Mucosa of rectum (tissue), 2 donors: ENCODE measurements around the gene UBE2M.

Experiments used
- H3K27ac ChIP-seq, 2 donors: one replicate each; pipeline ENCODE4 v1.7.0; 2013; ENCODE audit warnings: inconsistent platforms in 2 of 2, low read depth in 2 of 2, low read length in 2 of 2
- H3K27me3 ChIP-seq, 2 donors: one replicate each; pipeline ENCODE4 v1.7.0; 2013; ENCODE audit warnings: low read length in 2 of 2; ENCODE audit not compliant: control insufficient read depth in 2 of 2, insufficient read depth in 2 of 2
- H3K36me3 ChIP-seq, 2 donors: one replicate each; pipeline ENCODE4 v1.7.0; 2013; ENCODE audit warnings: low read length in 2 of 2; ENCODE audit not compliant: control insufficient read depth in 2 of 2, insufficient read depth in 2 of 2
- H3K4me1 ChIP-seq, 2 donors: one replicate each; pipeline ENCODE4 v1.7.0; 2013; ENCODE audit warnings: low read length in 2 of 2, mild to moderate bottlenecking in 1 of 2; ENCODE audit not compliant: control insufficient read depth in 2 of 2, insufficient read depth in 2 of 2
- H3K4me3 ChIP-seq, 2 donors: one replicate each; pipeline ENCODE4 v1.7.0; 2013; ENCODE audit warnings: low read length in 2 of 2
- H3K9ac ChIP-seq, 2 donors: one replicate each; pipeline ENCODE4 v1.7.0; 2013; ENCODE audit warnings: low read length in 2 of 2, low read depth in 1 of 2, mild to moderate bottlenecking in 1 of 2
- H3K9me3 ChIP-seq, 2 donors: one replicate each; pipeline ENCODE4 v1.7.0; 2013; ENCODE audit warnings: low read length in 2 of 2; ENCODE audit not compliant: control insufficient read depth in 2 of 2
- donor health status: healthy.
- donor health status: Normal muscosa, but diverticular disease.

UBE2M gene

DNA sequence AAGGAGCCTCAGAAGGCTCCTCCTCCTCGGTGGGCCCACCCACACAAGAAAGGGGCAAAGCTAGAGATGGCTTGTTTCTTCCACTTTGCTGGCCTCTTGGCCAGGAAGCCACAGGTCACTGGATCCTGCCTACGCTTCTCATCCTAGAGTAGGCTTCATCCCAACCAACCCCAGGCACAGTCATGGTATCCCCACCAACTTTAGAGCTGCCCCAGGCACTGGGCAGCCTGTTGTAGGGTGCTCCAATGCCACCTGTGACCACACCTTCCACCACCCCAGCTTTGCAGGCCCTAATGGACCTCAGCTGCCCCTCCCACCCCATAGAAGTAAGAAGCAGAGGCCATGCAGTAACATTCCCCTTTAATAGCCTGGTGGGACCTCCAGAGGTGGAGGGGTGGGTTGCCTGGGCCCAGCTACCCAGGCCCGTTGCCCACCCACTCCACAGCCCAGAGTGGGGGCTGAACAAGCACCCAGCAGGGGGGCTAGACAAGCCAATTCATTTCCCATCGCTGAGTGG lies 3.0 kb downstream of the UBE2M start:
- Histone ChIP-seq H3K9me3 (no peaks in the 10 kb centered on the region), H3K4me3 (peak overlapping the region; percentile 97 to 99), H3K9ac (peak overlapping the region; percentile 96 to 98), H3K4me1 (peaks cover 41% of the 10 kb centered on the region in 2 donors), H3K27me3 (no peaks in the 10 kb centered on the region), H3K27ac (peak overlapping the region; percentile 95 to 97), H3K36me3 (peaks cover 34 to 35% of the 10 kb centered on the region in 2 donors)

DNA sequence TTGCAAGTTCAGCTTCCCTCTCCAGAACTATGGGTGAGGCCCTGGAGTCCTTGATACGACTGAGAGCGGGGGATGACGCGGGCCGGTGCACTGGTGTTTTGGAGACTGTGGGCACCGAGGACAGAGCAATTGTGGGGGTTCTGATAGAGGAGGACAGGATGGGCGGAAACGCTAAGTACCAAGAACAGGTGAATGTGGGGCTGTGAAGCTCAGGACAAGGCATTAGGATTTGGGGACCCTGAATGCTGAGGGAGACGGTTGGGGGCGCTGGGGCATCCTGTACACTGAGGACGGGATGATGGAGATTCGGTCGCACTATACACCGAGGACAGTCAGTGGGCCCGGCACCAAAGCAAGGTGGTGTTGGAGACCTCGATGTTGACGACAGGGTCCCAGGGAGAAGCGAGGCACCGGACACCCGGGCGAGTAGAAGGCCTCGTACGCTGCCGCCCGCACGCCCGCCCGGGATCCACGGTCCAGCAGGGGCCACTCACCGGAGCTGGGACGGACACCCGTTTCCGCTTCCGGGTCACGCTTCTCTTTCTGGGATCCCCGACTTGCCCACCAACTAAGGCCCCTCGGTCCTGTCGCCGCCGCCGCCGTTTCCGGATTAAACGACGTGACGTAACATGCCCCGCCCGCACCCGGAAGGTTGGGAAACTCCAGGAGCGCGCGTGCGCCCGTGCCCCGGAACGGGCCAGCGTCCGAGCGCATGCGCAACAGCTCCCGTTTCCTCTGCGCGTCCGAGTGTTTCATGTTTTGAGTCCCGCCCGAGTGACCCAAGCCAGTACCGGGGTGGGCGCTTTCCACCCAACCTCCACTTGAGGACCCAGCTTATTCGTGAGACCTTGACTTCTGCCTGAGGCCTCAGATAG lies 3.7 kb downstream of the UBE2M start, which contains the start of gene CHMP2A:
TSS of gene CHMP2A (minus strand) at position 612 of the 875 bp plus-strand sequence. CDS start 893 bp downstream, outside the sequence.
- H3K27ac ChIP-seq, result peak within 1 kb of the TSS; percentile 95 to 97
- H3K4me1 ChIP-seq, result peaks cover 36 to 37% of the 10 kb centered on the region in 2 donors
- H3K27me3 ChIP-seq, result no peaks in the 10 kb centered on the region
- H3K9ac ChIP-seq, result peak within 1 kb of the TSS; percentile 96 to 98
- peaks cover 41 to 42% of the 10 kb centered on the region in 2 donors for H3K36me3 ChIP-seq
- no peaks in the 10 kb centered on the region for H3K9me3 ChIP-seq
- peak within 1 kb of the TSS; percentile 97 to 99 for H3K4me3 ChIP-seq

DNA sequence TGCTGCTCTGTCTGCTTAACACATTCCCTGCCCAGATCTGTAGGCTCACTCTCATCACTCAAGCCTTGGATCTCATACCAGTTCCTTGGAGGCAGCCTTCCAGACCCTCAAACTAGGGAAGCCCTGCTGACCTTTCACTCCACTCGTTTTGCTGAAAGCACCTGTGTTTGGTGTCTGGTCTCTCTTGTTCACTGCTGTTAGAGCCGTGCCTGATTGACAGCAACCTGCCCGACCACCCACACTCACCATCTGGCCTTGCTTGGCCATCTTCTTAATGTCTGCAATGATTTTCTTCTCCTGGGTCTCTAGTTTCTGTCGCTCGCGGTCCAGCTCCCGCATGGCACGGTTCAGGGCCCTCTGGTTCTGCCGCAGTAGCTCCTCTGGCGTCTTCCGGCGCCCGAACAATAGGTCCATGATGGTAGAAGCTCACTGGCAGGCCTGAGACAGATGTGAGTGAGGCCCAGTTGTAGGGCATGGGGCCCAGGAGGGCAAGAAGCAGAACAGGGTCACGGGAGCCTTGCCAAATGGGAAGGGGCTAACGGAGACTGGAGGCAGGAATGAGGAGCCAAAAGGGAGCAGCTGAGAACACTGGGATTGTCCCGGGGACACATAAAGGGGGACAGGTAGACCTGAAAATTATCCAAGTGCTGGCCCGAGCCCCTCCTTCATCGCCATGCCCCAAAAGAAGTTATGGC lies 4.5 kb downstream of the UBE2M start:
- Histone ChIP-seq H3K27me3 (no peaks in the 10 kb centered on the region), H3K36me3 (peaks cover 48 to 49% of the 10 kb centered on the region in 2 donors), H3K27ac (peak overlapping the region; percentile 95 to 97), H3K9me3 (no peaks in the 10 kb centered on the region), H3K4me3 (peak overlapping the region; percentile 97 to 99), H3K9ac (peak overlapping the region; percentile 96 to 98), H3K4me1 (peaks cover 33 to 35% of the 10 kb centered on the region in 2 donors)

DNA sequence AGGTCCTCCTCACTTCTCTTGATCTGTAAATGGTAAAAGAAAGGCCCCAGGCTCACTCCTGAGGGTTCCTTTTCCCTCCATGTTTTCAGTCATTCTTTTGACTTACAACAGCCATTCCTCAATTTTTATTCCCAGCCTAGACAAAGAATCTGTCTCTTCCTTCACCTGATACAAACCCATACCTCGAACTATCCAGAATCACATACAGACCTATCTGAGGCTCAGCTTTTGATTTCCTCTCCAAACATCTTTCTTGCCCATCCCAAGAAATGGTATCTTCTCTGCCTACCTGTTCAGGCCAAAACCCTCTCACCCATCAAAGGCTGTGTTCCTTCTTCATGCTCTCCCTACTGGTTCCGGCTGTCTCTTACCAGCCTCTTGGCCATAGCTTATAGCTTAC lies 5.8 kb downstream of the UBE2M start:
- Histone ChIP-seq H3K4me1 (peaks cover 31 to 34% of the 10 kb centered on the region in 2 donors), H3K27ac (no peak overlapping the region)

DNA sequence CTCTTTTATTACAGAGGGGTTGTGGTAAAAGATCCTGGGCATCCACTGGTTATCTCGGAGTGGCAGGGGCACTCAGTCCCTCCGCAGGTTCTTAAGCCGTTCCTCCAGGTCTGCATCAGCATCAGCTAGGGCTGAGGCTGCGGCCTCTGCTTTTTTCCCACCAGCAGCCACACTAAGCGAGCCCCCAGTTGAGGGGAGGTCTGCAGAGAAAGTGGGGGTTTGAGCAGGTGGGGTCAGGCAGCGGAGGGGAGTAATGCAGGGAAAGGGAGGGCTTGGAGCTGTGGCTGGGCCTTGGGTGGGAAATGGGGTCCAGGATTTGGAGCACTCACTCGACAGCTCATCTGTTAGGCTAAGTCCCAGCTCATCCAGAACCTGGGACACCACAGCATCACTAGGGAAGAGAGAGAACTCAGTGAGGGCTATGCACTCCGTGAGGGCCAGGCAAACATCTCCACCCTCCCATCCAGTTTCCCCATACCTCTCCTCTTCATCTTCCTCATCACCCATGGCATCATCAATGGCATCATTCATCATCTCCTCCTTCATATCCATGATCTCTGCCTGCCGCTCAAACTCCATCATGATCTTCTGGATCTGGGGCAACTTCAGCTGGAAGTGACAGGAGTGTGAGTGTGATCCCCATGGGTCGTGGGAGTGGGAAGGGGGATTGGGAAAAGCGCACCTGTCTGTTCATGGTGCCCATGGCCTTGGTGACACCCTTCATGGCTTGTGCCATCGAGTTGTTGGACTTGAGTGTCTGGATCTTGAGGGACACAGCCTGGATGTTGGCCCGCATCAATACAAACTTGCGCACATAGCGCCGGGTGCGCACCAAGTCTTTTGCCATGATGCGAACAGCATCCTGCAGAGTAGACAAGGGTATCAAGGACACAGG lies 6.6 kb downstream of the UBE2M start:
- Histone ChIP-seq H3K36me3 (peaks cover 66 to 69% of the 10 kb centered on the region in 2 donors), H3K4me3 (no peak overlapping the region), H3K9me3 (no peaks in the 10 kb centered on the region), H3K9ac (no peak overlapping the region), H3K4me1 (peaks cover 23 to 25% of the 10 kb centered on the region in 2 donors), H3K27ac (no peak overlapping the region), H3K27me3 (no peaks in the 10 kb centered on the region)

More for the DNA sequence above, 5.8 kb downstream of the UBE2M start:
- Histone ChIP-seq H3K9me3 (no peaks in the 10 kb centered on the region), H3K27me3 (no peaks in the 10 kb centered on the region), H3K36me3 (peaks cover 60 to 62% of the 10 kb centered on the region in 2 donors), H3K4me3 (no peak overlapping the region), H3K9ac (no peak overlapping the region)

DNA sequence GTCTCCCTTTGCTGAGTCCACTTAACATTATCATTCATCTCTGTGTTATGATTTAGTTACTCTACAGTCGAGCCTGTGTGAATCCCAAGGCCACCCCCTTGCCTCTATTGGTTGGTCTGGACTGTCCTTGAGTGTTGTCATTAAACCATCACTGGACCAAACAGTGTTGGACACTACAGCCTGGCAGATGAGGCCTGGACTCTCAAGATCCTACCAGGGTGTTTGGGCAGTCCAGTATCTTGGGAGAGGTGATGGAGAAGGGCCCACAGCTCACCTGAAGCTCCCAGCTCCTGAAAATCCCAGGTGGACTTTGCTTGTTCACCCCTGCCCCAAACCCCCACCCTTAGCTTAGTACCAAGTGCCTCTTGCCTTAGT lies 7.3 kb downstream of the UBE2M start:
- Histone ChIP-seq H3K9me3 (no peaks in the 10 kb centered on the region), H3K4me1 (peaks cover 25 to 26% of the 10 kb centered on the region in 2 donors), H3K27me3 (no peaks in the 10 kb centered on the region), H3K36me3 (peaks cover 61 to 66% of the 10 kb centered on the region in 2 donors), H3K4me3 (no peak overlapping the region), H3K27ac (no peak overlapping the region), H3K9ac (no peak overlapping the region)

DNA sequence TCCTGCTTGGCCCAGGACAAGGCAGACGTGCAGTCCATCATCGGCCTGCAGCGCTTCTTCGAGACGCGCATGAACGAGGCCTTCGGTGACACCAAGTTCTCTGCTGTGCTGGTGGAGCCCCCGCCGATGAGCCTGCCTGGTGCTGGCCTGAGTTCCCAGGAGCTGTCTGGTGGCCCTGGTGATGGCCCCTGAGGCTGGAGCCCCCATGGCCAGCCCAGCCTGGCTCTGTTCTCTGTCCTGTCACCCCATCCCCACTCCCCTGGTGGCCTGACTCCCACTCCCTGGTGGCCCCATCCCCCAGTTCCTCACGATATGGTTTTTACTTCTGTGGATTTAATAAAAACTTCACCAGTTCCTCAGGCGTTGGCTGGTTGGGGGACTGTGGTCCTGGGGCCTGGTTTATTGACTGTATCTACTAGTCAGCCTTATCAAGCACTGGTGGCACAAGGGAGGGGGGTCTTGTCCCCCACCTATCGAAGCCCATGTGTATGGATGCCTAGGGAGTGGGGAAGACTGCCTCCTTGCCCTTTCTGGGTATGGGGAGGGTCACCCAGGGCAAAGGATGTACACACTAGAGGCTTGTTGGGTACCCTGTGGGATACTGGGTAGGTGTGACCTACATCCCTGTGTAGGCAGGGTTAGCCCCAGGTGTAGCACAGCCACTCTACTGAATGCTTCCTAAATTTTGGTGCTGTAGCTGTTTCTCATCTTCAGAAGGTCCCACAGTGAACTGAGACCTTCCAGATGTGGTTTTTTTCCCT lies 7.9 kb downstream of the UBE2M start:
- no peaks in the 10 kb centered on the region for H3K9me3 ChIP-seq
- peaks cover 58 to 70% of the 10 kb centered on the region in 2 donors for H3K36me3 ChIP-seq
- no peak overlapping the region for H3K4me3 ChIP-seq
- H3K27ac ChIP-seq, result no peak overlapping the region
- H3K4me1 ChIP-seq, result peaks cover 28 to 31% of the 10 kb centered on the region in 2 donors
- H3K9ac ChIP-seq, result no peak overlapping the region
- no peaks in the 10 kb centered on the region for H3K27me3 ChIP-seq

DNA sequence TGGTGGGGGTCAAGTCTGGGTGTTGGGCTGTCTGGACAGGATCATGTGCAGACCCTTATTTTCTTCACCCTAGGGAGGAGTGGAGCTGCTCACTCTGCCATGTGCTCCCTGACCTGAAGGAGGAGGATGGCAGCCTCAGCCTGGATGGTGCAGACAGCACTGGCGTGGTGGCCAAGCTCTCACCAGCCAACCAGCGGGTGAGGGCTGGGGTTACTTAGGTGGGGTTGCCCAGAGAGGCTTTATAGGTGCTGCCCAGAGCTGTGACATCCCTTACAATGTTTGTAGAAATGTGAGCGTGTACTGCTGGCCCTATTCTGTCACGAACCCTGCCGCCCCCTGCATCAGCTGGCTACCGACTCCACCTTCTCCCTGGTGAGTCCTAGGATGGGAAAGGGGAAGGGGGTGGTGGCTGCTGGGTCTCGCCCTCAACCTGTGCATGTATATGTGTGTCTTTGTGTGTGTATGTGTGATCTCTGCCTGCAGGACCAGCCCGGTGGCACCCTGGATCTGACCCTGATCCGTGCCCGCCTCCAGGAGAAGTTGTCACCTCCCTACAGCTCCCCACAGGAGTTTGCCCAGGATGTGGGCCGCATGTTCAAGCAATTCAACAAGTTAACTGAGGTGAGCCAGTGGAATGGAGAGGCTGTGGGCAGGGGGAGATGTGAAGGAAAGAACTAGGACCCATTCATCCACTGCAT lies 8.6 kb downstream of the UBE2M start:
- H3K27ac ChIP-seq, result no peak overlapping the region
- no peaks in the 10 kb centered on the region for H3K27me3 ChIP-seq
- H3K36me3 ChIP-seq, result peaks cover 58 to 73% of the 10 kb centered on the region in 2 donors
- no peaks in the 10 kb centered on the region for H3K9me3 ChIP-seq
- H3K4me3 ChIP-seq, result no peak overlapping the region
- H3K4me1 ChIP-seq, result peaks cover 26 to 28% of the 10 kb centered on the region in 2 donors
- H3K9ac ChIP-seq, result no peak overlapping the region
